GM12873 (cell line): ENCODE data around the gene PIGR.

ENCODE experiments used
- TF ChIP-seq, protein P1 (sequence below): IDR thresholded peaks from 2 replicates; pipeline ENCODE4 v1.5.1; 2012; ENCODE audit warnings: low read depth, mild to moderate bottlenecking, moderate library complexity, low read length, control low read depth; ENCODE audit not compliant: insufficient read depth; ENCODE audit errors: missing control alignments

The PIGR gene

GRCh38 chr1:206979379-206980043, 33.2 kb upstream of the PIGR start:
- TF ChIP-seq, protein P1, sequence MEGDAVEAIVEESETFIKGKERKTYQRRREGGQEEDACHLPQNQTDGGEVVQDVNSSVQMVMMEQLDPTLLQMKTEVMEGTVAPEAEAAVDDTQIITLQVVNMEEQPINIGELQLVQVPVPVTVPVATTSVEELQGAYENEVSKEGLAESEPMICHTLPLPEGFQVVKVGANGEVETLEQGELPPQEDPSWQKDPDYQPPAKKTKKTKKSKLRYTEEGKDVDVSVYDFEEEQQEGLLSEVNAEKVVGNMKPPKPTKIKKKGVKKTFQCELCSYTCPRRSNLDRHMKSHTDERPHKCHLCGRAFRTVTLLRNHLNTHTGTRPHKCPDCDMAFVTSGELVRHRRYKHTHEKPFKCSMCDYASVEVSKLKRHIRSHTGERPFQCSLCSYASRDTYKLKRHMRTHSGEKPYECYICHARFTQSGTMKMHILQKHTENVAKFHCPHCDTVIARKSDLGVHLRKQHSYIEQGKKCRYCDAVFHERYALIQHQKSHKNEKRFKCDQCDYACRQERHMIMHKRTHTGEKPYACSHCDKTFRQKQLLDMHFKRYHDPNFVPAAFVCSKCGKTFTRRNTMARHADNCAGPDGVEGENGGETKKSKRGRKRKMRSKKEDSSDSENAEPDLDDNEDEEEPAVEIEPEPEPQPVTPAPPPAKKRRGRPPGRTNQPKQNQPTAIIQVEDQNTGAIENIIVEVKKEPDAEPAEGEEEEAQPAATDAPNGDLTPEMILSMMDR: peak; percentile 74

DNA sequence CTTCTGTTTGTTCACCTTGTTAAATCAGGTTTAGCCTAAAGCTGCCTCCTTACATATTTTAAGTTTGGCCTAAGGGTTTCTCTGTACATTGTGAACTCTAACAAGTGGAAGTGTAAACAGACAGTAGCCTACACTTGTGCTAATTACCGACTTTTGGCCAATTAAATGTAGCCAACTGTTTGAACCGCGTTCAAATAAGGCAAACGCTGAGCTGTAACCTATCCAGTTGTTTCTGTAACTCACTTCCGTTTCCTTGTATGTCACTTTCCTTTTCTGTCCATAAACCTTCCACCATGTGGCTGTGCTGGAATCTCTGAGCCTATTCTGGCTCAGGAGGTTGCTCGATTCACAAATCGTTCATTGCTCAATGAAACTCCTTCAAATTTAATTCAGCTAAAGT, 32.0 kb upstream of the PIGR start:
- TF ChIP-seq, protein P1: no peak

- TF ChIP-seq, protein P1: no peak
These were observed 29.0 kb upstream of the PIGR start for GRCh38 chr1:206975306-206975705.

DNA sequence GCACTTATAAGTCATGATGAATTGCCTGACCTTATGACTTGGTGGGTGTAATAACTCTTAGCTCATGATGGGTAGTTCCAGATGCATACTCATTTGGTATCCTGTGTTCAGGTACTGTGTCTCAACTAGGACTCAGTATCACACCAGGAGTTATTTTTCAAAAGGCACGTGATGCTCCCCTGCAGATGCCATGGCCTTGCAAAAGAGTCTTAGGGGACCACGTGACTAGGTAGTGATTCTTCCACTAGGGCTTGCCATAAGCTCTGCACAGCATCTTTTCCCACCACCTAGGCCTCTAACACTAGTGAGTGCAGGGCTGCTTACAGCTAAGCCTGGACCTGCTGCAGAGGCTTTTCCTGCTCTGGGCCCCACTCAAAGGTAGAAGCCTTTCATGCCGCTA, 27.9 kb upstream of the PIGR start:
- TF ChIP-seq, protein P1: no peak

DNA sequence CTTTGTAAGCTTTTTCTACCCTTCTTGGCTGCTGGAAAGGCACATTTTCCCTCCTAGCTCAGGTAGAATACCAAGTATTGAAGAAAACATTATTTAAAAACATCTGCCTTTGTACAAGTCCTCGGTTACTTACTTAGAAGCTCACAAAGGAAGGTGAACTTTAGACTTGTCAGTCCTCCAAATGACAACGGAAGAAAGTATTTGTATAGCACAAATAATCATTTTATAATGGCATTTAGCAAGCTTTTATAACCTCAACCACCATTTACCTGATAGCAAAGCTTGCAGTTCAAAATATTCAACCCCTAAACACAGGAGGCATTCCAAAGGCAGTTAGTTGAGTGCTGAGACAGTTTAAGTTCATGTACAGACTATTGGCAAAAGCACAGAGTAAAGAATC, 26.5 kb upstream of the PIGR start:
- TF ChIP-seq, protein P1: no peak

GRCh38 chr1:206971029-206971655, 24.9 kb upstream of the PIGR start:
- TF ChIP-seq, protein P1: no peak

GRCh38 chr1:206970446-206970845, 24.2 kb upstream of the PIGR start, which contains the start of gene FCAMR:
FCAMR (minus strand) TSS chr1:206970460; CDS start chr1:206970125, 335 bp downstream.
- TF ChIP-seq, protein P1: no peak
